OCI-LY7 (cell line): ENCODE data around the gene RMND5A. TPM values are rescaled to one million over a fixed set of nuclear protein-coding genes. Genes with fewer than 3 reads are reported as not detected.

Experiments used
- BruUV-seq: library from RNA; stranded (reverse); fragments of 400-500 nt; replicated peaks from 2 replicates; lab custom pipeline; 2021; lab: Mats Ljungman, UMichigan
- CTCF ChIA-PET: fragments of 300-600 bp; sonication (Branson Sonifier 250); formaldehyde crosslinking; loops from one replicate; lab custom pipeline; 2022; ENCODE audit warnings: antibody characterized with exemption; ENCODE audit not compliant: unreplicated experiment; lab: Charles Lee
- POLR2A ChIA-PET: fragments of 300-600 bp; sonication (Branson Sonifier 250); formaldehyde crosslinking; loops from one replicate; lab custom pipeline; 2022; ENCODE audit warnings: antibody characterized with exemption; lab: Charles Lee
- DNase-seq: peaks from one replicate; pipeline ENCODE4 v3.0.0-alpha.2; 2015; ENCODE audit warnings: low spot score
- H2AFZ ChIP-seq: fragments of 200-600 bp; sonication (generic), shearing (Covaris generic); 2 replicates; pipeline ENCODE4 v1.6.1; 2014; ENCODE audit warnings: mild to moderate bottlenecking, antibody characterized with exemption, low read length, moderate library complexity
- H3K27ac ChIP-seq: fragments of 200-600 bp; sonication (generic); 2 replicates; pipeline ENCODE4 v1.5.1; 2014; ENCODE audit warnings: mixed run types, low read depth, mild to moderate bottlenecking, moderate library complexity, low read length, inconsistent platforms; ENCODE audit not compliant: poor library complexity, severe bottlenecking
- H3K36me3 ChIP-seq: fragments of 200-600 bp; sonication (generic); 2 replicates; pipeline ENCODE4 v1.6.1; 2014; ENCODE audit warnings: mild to moderate bottlenecking, antibody characterized with exemption, low read length, moderate library complexity, mixed read lengths; ENCODE audit not compliant: insufficient read depth
- H3K4me1 ChIP-seq: fragments of 200-600 bp; sonication (generic); 2 replicates; pipeline ENCODE4 v1.5.1; 2014; ENCODE audit warnings: mild to moderate bottlenecking, low read length; ENCODE audit not compliant: insufficient read depth, poor library complexity, severe bottlenecking
- H3K4me2 ChIP-seq: fragments of 200-600 bp; sonication (generic); 2 replicates; pipeline ENCODE4 v1.6.1; 2014; ENCODE audit warnings: mild to moderate bottlenecking, low read length
- H3K4me3 ChIP-seq: fragments of 200-600 bp; sonication (generic); 2 replicates; pipeline ENCODE4 v1.5.1; 2014; ENCODE audit warnings: mild to moderate bottlenecking, low read depth, low read length; ENCODE audit not compliant: poor library complexity, severe bottlenecking
- H3K79me2 ChIP-seq: fragments of 200-600 bp; sonication (generic); 2 replicates; pipeline ENCODE4 v1.6.1; 2016; ENCODE audit warnings: low read depth, mild to moderate bottlenecking, low read length, moderate library complexity, mixed read lengths; ENCODE audit not compliant: insufficient read depth
- H3K9me2 ChIP-seq: fragments of 200-600 bp; sonication (generic); 2 replicates; pipeline ENCODE4 v1.6.1; 2016; ENCODE audit warnings: mild to moderate bottlenecking, low read length, mixed read lengths; ENCODE audit not compliant: insufficient read depth
- H3K9me3 ChIP-seq: fragments of 200-600 bp; sonication (generic); 2 replicates; pipeline ENCODE4 v1.6.1; 2014; ENCODE audit warnings: mild to moderate bottlenecking, mixed run types, low read length, mixed read lengths
- H4K20me1 ChIP-seq: fragments of 200-600 bp; sonication (generic); 2 replicates; pipeline ENCODE4 v1.6.1; 2014; ENCODE audit warnings: mild to moderate bottlenecking, antibody characterized with exemption, low read length, moderate library complexity, mixed read lengths; ENCODE audit not compliant: insufficient read depth
- EZH2phosphoT487 ChIP-seq: fragments of 200-600 bp; sonication (generic); IDR thresholded peaks from 2 replicates; pipeline ENCODE4 v1.6.1; 2018; ENCODE audit warnings: low read depth, borderline replicate concordance, mild to moderate bottlenecking, mixed run types, antibody characterized with exemption, low read length, moderate library complexity, mixed read lengths
- intact Hi-C: fragments of 100-400 bp; cut with micrococcal nuclease; formaldehyde crosslinking; loops from one replicate; pipeline ENCODE4 v1.10.0; 2022; ENCODE audit not compliant: unreplicated experiment
- total RNA-seq, 2 experiments: library from RNA; depleted of rRNA in 1 of 2; stranded (reverse); fragments of >200 nt in 1 of 2; shearing (Covaris generic) in 1 of 2; gene quantifications; 2 replicates each; pipeline ENCODE4 v1.2.3, GENCODE V29; 2014 to 2022
- TF ChIP-seq, protein P1 (sequence below): fragments of 200-600 bp; sonication (generic); conservative IDR thresholded peaks from 2 replicates; pipeline ENCODE4 v1.5.1; 2014; ENCODE audit warnings: mild to moderate bottlenecking, antibody characterized with exemption, low read length, moderate library complexity, mixed read lengths

The RMND5A gene
- total RNA-seq, 2 experiments from 2014 or later: 60.6 to 62.7 TPM

DNA sequence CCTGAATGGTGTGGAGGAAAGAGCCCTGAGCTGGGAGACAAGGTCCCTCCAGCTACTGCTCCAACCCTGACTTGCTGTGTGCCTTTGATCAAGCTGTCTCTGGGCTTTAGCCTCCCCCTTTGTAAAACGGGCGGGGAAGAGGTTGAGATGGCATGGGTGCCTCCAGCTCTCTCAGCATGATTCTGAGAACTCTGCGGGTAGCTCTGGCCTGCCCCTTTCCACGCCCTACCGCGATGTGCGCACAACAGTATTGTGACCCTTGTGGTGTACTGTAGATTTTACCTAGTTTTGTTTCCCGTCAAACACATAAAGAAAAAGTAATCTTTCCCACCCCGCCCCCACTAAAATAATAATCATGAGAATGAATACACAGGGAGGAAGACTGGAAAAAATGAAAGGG lies 65.4 kb downstream of the RMND5A start:
- no peak for TF ChIP-seq EZH2phosphoT487
- TF ChIP-seq, protein P1, sequence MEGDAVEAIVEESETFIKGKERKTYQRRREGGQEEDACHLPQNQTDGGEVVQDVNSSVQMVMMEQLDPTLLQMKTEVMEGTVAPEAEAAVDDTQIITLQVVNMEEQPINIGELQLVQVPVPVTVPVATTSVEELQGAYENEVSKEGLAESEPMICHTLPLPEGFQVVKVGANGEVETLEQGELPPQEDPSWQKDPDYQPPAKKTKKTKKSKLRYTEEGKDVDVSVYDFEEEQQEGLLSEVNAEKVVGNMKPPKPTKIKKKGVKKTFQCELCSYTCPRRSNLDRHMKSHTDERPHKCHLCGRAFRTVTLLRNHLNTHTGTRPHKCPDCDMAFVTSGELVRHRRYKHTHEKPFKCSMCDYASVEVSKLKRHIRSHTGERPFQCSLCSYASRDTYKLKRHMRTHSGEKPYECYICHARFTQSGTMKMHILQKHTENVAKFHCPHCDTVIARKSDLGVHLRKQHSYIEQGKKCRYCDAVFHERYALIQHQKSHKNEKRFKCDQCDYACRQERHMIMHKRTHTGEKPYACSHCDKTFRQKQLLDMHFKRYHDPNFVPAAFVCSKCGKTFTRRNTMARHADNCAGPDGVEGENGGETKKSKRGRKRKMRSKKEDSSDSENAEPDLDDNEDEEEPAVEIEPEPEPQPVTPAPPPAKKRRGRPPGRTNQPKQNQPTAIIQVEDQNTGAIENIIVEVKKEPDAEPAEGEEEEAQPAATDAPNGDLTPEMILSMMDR: no peak
- Histone ChIP-seq H3K4me1 (no peaks in the 10 kb centered on the region), H3K4me3 (no peak overlapping the region), H3K9me2 (no peaks in the 10 kb centered on the region), H2AFZ (no peak overlapping the region), H3K27ac (no peak overlapping the region), H4K20me1 (no peaks in the 10 kb centered on the region), H3K79me2 (no peaks in the 10 kb centered on the region), H3K36me3 (no peaks in the 10 kb centered on the region), H3K9me3 (no peaks in the 10 kb centered on the region), H3K4me2 (no peak overlapping the region)
- ChIA-PET POLR2A (no interaction called here), CTCF (no interaction called here)
- intact Hi-C loops: no loop called here
- no peak for DNase-seq
- no TSS peak for BruUV-seq

DNA sequence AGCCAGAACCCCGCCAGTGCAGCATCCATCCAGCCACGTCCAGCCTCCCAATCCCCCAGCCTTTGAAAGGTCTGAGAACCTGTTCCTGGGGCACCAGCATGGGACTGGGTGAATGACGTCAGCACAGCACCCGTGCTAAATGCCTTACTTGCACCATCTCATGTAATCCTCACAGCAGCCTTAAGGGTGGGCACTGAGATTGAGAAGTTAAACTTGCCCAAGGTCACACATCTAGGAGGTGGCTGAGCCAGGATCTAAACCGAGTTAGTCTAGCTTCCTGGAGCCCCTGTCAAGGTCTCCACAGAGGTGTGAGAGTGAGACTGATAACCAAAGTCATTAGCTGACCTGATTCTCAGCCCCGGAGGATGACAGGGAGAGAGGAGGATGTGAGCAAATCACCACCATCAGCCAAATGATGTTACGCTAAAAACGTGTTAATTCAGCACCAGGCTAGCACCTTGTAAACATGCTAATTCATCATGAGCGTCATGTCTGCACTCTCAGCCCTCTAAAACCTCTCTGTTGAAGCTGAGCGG lies 66.0 kb downstream of the RMND5A start:
- CTCF ChIA-PET: no interaction called here
- Histone ChIP-seq H3K4me3 (no peak overlapping the region), H3K9me2 (no peaks in the 10 kb centered on the region), H3K27ac (no peak overlapping the region), H3K36me3 (no peaks in the 10 kb centered on the region), H2AFZ (no peak overlapping the region), H3K4me2 (no peak overlapping the region), H4K20me1 (no peaks in the 10 kb centered on the region), H3K79me2 (no peaks in the 10 kb centered on the region), H3K9me3 (no peaks in the 10 kb centered on the region), H3K4me1 (no peaks in the 10 kb centered on the region)
- no peak for TF ChIP-seq EZH2phosphoT487
- TF ChIP-seq, protein P1: no peak
- DNase-seq: no peak
- intact Hi-C loops: no loop called here
- no TSS peak for BruUV-seq
- POLR2A ChIA-PET: no interaction called here

DNA sequence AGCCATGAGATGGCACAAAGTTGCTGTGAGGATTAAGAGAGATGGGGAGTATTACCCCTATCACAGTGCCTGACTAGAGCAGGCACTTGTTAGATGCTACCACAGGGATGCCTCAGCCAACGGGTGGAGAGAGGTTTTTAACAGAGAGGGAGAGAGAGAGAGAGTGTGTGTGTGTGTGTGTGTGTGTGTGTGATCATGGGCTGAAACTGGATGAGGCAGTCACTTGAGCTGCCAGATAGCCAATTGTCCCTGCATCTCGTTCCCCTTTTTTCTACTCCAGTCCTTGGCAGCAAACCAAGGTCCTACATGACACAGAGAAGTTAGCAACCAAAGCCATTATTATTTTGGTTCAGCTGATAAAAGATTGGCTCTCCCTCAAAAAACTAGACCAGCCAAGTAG lies 67.6 kb downstream of the RMND5A start:
- BruUV-seq: no TSS peak
- Histone ChIP-seq H3K27ac (no peak overlapping the region), H3K4me2 (no peak overlapping the region), H3K4me1 (no peaks in the 10 kb centered on the region), H3K9me3 (no peaks in the 10 kb centered on the region), H3K36me3 (no peaks in the 10 kb centered on the region), H4K20me1 (no peaks in the 10 kb centered on the region), H3K4me3 (no peak overlapping the region), H3K9me2 (no peaks in the 10 kb centered on the region), H3K79me2 (no peaks in the 10 kb centered on the region), H2AFZ (no peak overlapping the region)
- ChIA-PET CTCF (no interaction called here), POLR2A (no interaction called here)
- DNase-seq: no peak
- TF ChIP-seq, protein P1: no peak
- no peak for TF ChIP-seq EZH2phosphoT487
- intact Hi-C loops: no loop called here
